ELR (cell line): ENCODE measurements around the gene CLCN1.
A peak's percentile ranks its signal among the peaks of the same experiment; 100 is the strongest.
"Not testable (repeated sequence)": the region's sequence is repeated elsewhere in the genome, so short reads cannot be mapped to it uniquely, and the experiment has no call there.

Experiments used
- DNase-seq: peaks from one replicate; pipeline ENCODE4 v3.0.0-alpha.2; 2015; ENCODE audit warnings: low read depth

Gene CLCN1

DNA sequence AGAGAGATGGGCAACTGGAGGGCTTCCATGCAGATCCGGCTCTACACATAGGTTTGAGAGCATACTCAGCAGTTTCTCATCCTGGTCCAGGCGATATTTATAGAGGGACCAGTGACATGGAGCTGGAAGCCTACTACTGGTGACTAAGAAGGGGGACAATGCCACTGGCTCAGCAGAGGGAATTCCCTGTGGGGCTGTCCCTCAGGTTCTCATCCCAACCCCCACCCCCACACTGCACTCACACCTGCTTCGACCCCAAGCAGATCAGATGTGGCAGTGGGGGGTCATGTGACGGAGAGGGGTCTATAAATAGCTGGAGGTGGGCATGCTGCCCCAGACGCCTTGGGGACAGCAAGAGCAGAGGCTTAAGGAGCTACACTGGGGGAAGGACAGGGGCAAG, at the start of gene CLCN1:
Gene CLCN1 (plus strand): TSS at position 336 of the 400 bp plus-strand sequence. CDS start 102 bp downstream, outside the sequence.
- no peak for DNase-seq

DNA sequence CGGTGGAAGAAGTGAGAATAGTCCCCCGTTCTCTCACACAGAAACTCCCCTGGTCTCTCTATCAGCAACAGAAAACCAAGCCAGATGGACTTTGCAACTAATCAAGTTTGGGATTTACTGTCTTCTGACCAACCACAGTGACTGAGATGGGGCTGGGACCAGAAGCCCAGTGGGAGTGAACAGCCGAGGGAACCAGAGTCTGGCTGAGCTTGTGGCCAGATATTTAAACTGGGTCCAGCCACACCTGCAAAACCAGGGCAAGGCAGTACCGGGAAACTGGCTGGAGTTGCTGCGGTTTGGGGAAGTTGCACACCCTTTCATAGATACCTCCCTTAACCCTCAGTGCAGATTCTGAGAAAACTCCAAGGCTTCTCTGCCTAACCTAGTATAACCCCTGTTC, 46.7 kb upstream of the CLCN1 start:
- no peak for DNase-seq

DNA sequence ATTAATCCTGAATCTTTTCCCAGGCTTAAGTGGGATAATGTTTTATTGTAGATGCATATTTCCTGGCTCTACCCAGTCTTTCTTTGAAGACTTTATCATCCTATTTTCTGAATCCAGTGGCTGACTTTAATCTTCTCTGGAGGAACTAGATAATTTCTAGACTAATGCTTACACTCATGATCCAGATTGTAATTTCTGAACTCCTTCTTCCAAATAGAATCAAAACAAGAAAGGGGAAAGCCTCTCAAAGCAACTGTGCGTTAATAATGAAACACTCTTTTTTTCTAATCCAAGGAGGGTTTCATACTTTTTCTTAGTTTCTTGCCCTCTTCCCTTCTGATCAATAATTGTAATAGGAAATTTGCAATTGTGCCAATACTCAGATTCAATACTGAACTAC, 44.7 kb upstream of the CLCN1 start:
- DNase-seq: no peak

DNA sequence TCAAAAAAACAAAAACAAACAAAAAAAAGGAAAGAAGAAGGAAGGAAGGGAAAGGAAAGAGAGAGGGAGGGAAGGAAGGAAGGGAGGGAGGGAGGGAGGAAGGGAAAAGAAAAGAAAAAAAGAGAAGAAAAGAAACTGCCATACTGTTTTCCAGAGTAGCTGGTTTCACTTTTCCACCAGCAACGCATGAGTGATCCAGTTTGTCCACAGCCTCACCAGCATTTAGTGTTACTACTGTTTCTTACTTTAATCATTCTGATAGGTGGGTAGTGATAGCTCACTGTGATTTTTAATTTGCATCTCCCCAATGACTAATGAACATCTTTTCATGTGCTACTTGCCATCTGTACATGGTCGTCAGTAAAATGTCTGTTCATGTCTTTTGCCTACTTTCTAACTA, 43.0 kb upstream of the CLCN1 start:
- no peak for DNase-seq

DNA sequence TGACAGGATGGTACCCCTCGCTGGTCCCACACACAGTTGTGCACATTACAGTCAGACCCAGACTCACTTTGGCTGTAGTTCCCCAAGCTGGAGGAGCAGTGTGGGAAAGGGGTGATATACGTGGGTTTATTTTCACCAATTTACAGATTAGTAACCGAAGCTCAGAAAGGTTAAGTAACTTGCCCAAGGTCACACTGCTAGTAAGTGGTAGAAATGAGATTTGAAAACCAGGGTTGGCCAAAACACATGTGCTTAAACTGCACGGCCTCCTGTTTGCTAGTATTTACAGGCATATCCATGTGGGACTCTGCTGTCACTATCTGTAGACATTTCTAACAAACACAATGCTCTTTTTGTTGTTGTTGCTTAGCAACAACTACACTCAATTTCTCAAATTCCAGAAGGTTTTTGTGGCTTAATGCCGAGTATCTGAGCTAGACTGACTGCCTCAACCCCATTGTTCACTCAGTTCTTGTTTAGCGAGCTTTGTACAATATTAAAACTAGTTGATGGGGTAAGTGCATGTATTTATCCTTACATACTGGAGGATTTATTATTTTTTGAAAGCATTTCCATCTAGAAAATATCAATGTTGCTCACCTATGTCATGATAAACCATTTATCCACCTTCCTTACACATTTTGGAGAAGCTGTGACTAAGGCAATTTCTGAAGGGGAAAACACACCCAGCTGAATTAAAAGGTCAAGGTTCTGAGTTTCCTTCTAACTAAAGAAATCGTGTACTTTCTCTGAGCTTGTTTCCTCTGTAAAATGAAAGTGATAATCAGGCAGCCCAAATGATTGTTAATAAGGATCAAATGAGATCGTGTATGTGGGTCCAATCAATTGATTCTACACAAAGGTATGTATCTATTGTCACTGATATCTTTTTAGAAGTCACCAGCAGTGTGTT, 36.5 kb upstream of the CLCN1 start:
- DNase-seq: peak; percentile 54

DNA sequence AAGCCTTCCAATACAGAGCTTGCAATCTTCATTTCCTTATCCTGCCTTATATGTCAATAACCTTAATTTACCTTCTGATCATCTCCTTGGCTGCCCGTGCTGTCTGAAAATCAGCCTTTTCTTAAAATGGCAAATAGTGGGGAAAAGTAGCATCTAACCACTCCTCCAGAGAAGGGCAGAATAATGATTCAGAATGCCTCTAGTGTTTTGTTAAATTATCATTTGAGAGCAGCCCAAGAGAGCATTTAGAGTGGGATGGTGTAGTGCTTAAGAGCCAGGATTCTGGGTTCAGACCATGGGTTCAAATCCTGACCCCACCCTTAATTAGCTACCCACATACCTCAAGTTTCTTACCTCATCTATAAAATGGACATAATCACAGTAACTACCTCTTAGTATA, 35.8 kb upstream of the CLCN1 start:
- no peak for DNase-seq

DNA sequence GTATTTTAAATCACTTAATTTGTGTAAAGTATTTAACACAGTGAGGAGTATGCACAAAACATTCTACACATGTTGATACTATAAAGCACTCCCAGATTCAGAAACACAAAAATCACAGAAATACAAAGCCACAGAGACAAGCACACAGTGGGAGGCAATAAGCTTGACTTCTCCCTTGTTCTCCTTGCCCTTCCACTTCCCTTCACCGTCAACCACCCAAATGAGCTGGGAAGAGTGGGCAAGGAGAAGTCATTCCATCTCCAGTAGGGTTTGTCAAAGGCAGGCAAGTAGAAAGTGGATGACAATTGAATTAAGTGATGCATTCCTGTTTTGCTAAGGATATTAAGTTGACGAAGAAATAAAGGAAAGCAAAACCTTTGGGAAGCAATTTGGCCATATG, 35.3 kb upstream of the CLCN1 start:
- DNase-seq: no peak

DNA sequence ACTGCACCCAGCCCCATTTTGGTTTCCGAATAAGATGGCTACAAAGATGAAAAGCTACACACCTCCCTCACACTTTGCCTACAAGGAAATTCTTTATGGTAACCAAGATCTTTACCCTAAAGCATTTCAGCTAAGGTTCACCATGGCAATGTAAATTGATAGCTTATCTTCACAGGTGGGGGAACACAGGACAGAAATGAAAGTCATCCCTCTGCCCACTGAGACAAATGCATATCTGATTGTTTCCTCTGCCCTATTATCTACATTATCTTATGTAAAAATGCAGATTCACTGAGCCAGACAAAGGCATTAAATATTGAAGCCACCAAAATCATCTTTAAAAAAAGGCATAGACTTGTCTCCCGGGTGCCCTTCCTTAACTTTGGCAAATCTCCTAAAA, 34.4 kb upstream of the CLCN1 start:
- no peak for DNase-seq

DNA sequence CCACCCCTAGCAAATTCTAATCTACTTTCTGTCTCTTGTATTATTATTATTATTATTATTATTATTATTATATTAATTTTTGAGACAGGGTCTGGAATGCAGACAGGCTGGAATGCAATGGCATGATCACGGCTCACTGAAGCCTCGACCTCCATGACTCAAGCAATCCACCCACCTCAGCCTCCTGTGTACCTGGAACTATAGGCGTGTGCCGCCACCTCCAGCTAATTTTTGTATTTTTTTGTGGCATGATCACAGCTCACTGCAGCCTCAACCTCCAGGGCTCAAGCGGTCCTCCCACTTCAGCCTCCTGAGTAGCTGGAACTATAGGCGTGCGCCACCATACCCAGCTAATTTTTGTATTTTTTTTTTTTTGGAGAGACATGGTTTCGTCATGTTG, 33.8 kb upstream of the CLCN1 start:
- no peak for DNase-seq

DNA sequence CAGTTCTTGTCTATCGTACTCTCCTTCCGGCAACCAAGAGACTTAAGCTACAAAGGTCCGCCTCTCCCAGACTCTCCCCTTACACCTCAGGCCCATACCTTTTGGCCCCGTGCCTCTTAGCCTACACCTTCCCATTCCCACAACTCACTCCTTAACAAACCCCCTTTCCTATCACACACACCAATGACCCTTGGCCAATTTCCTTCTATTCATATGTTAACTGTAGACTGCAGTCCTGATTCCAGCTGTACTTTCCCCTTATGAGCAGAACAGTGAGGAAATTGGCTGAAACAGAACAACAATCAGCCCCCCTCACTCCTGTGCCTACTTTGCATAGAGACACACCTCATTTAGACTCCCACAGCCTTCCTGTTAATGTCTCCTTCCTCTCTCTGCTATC, 32.5 kb upstream of the CLCN1 start:
- no peak for DNase-seq

DNA sequence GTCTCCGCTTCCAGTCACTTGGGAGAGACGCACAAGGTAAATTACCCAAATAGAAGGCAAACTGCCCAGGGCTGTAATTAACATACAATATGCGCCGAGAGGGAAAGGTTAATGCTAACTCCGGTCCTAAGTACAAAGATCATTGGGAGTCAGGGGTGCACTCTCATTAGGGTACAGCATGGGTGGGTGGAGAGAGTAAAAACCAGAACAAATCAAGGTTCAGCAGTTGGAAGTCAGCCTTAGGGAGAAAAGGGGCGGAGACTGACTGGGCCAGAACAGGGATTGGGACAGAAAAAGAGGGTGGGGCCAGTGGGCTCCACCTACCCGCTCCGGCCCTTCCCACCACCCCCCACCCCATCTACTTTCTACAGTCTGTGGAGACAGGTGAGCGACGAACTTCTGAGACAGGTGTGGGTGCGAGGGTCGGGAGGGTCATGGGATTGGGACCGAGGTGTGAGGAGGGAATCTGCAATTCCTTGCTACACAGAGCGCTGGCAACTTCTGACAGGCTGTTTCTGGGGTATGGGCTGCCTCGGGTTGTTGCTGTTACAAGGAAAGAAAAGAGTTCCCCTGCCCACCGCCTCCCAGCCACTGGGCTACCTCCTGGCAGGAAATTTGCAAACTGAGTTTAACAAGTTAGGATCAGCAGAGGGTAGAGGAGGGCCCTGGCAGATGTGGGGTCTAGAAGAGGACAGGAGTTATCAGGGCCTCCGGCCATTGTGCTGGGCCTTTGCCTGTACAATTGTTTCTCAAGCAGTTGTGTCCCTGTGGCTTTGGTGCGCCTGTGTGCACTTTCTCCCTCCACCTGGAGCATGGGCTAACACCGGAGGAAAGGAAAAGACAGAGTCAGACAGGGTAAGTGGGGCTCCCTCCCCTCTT, 31.1 kb upstream of the CLCN1 start, which contains the start of gene TMEM139:
Gene TMEM139 (plus strand): TSS at position 368 of the 879 bp plus-strand sequence. CDS start 1,000 bp downstream, outside the sequence.
- no peak for DNase-seq

DNA sequence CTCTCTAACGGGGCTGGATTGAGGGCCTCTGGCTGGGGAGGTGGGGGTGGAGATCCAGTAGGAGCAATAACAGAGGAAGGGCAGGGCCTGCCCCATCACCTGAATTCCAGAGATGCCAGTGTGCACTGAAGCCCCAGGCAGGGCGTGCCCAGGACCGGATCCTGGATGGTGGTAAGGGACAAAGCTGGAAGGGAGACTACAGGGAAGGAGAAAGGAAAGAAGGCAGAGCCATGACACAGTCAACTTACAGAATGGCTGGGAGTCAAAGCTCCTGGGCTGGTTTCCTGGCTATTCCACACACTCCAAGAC, 30.5 kb upstream of the CLCN1 start:
- DNase-seq: no peak

DNA sequence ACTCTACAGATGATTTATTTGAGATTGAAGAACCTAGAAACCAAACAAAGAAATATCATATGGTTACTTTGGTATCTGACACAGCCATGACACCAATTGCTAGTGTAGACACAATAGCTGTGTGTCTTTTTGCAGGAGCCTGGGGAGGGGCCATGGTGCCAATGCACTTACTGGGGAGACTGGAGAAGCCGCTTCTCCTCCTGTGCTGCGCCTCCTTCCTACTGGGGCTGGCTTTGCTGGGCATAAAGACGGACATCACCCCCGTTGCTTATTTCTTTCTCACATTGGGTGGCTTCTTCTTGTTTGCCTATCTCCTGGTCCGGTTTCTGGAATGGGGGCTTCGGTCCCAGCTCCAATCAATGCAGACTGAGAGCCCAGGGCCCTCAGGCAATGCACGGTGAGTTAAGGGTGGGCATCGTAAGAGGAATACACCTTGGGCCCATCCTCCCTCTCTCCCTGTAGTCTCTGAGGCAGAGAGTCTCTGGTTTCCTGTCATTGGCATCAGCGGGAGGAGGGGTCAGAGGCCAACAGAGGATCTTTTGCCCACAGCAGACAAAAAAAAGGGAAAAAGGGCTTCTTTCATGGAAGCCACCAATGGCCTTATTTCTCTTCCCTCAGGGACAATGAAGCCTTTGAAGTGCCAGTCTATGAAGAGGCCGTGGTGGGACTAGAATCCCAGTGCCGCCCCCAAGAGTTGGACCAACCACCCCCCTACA, 29.9 kb upstream of the CLCN1 start:
- no peak for DNase-seq

DNA sequence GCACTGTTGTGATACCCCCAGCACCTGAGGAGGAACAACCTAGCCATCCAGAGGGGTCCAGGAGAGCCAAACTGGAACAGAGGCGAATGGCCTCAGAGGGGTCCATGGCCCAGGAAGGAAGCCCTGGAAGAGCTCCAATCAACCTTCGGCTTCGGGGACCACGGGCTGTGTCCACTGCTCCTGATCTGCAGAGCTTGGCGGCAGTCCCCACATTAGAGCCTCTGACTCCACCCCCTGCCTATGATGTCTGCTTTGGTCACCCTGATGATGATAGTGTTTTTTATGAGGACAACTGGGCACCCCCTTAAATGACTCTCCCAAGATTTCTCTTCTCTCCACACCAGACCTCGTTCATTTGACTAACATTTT, 29.4 kb upstream of the CLCN1 start:
- DNase-seq: no peak

DNA sequence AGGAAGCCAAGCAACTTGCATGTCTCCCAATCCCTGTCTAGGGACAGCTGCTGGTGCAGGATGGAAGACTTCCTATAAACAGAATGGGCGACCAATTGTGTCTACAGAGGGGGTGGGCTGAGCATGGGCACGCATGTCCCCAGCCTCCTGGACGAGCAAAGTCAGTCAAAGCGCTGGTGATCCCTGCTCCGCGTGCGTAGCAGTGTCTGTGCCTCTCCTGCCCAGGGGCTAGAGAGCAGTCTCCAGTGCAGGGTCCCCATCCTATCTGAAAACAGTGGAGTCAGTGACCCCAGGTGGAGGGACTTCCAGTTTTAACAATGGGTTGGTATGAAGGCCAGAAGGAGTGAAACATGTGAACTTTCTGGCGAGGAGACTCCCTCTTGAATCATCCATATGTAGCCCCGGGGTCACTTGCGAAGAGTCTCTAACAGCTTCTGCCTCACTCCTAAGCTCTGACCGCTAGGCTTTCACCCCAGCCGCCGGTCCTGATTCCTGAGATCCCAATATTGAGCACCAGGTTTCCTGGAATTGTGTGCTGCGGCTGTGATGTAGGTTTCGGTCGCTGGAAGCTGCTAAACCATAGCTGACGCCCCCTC, 28.5 kb upstream of the CLCN1 start:
- no peak for DNase-seq

DNA sequence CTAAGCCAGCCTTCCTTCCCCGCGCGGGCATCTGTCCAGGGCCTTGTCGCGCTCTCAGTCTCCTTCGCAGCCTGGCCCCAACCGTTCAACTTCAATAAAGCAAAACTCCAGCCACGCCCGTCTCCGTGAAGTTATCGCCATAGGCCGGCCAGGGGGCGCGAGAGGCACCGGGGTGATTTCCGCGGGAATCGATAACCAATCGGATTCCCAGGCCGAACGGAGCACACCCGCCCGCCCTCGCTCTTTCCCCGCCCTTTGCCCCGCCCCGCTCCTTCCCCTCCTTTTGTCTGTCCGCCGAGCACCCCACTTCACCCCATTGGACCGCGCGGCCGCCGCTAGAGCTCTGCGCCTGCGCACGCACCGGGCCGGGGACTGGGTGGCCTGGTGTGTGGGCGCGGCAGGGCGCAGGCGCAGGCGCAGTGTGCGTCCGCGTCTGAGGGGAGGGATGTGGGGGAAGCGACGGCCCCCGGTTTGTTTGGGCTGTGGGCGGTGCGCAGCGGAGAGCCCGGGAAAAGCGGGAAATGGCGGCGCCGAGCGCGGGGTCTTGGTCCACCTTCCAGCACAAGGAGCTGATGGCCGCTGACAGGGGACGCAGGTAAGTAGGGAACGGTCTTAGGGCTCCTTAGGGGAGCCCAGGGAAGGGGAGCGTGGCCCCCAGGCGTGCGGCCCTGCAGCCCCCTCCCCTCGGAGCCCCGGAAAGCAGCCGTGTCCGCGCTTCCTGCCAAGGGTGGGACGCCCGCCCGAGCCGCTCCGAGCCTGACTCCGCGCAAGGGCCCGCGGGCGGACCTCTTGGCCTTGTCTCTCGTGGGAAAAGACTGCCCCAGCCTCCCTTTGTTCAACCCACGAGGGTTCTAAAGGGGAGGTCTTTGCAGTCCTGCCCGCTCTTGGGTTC, 27.7 kb upstream of the CLCN1 start, which contains the start of gene CASP2:
Gene CASP2 (plus strand): TSS at position 417 of the 892 bp plus-strand sequence. CDS start 105 bp downstream, at position 522.
- peak; percentile 92 for DNase-seq

DNA sequence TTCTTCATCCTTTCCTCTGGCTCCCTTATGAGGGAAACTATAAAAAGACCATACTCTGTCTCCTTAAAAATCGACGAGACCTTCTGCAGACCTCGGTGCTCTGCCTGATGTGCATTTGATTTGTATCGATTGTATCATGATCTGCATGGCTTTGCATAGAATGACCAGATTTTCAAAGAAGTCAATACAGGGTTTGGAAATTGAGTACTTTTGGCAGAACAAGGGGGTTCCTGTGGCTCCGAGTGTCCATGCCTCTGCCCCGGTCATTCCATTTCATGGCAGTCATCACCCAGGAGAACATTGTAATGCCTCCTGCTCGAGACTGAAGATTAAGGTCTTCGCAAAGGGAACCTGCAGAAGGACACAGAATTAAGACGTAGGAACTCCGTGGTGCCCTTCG, 27.1 kb upstream of the CLCN1 start:
- DNase-seq: peak; percentile 45

DNA sequence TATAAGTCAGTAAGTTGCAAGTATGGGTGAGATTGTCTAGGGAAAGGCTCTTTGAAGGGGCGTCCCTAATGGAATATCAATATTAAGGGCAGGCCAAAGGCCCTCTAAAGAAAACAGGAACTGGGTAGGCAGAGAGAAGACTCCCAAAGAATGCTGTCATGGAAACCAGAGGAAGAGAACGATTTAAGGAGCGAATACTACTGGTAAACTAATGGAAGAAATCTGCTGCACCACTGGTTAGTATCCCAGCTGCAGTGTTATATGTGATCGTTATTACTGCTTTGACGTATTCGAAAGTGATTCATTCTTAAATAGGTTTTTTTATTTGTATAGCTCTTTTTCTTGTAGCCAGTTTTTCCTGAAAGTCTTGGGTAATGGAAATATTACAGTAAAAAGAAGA, 26.5 kb upstream of the CLCN1 start:
- DNase-seq: peak; percentile 12

DNA sequence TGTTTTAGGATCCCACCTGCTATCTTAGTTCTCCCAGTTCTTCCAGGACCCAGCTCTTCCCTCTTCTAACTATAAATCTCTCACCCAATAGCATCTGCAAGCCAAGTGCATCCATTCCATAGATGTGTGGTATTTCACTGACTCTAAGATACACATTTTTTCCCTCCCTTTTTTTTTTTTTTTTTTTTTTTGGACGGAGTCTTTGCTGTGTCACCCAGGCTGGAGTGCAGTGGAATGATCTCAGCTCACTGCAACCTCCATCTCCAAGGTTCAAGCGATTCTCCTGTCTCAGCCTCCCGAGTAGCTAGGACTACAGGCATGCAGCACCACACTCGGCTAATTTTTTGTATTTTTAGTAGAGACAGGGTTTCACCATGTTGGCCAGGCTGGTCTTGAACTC, 26.0 kb upstream of the CLCN1 start:
- not testable (repeated sequence) for DNase-seq

DNA sequence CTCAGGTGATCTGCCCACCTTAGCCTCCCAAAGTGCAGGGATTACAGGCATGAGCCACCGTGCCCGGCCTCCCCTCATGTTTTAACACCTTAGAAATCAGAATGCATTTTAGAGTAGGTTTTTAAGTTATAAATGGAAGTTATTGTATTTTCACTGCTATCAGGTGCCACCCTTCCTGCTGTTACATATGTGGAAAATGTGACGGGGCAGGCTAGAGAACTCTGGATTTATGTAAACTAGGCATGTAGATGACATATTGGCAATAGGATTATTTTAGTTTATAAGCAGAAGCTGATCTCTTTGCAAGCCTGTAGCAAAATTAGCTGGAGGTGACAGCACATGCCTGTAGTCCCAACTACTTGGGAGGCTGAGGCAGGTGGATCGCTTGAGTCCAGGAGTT, 25.6 kb upstream of the CLCN1 start:
- DNase-seq: no peak

DNA sequence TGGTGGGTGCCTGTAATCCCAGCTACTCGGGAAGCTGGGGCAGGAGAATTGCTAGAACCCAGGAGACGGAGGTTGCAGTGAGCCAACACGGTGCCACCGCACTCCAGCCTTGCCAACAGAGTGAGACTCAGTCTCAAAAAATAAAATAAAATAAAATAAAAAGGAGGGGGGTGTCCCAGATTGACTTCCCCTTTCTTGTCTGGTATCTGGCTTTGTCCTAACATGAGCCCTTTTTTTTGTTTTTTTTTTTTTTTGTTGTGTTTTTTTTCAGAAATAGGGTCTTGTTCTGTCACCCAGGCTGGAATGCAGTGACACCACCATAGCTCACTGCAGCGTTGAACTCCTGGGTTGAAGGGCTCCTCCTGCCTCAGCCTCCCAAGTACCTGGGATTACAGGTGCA, 23.0 kb upstream of the CLCN1 start:
- DNase-seq: no peak
